Inferior parietal cortex (tissue), 1 donor: Measurements from ENCODE around the gene SLC39A6.
"Not testable (repeated sequence)": the region's sequence is repeated elsewhere in the genome, so short reads cannot be mapped to it uniquely, and the experiment has no call there.

Source experiments
- DNase-seq: peaks from one replicate; pipeline ENCODE4 v3.0.0-alpha.2; 2016; ENCODE audit errors: extremely low spot score

The SLC39A6 gene

GRCh38 chr18:36096955-36097354, 32.2 kb downstream of the SLC39A6 start:
- DNase-seq = no peak

GRCh38 chr18:36095936-36096519, 33.1 kb downstream of the SLC39A6 start:
- peak; percentile 70 for DNase-seq

- DNase-seq = no peak
Measured at GRCh38 chr18:36094431-36094830, 34.7 kb downstream of the SLC39A6 start.

DNA sequence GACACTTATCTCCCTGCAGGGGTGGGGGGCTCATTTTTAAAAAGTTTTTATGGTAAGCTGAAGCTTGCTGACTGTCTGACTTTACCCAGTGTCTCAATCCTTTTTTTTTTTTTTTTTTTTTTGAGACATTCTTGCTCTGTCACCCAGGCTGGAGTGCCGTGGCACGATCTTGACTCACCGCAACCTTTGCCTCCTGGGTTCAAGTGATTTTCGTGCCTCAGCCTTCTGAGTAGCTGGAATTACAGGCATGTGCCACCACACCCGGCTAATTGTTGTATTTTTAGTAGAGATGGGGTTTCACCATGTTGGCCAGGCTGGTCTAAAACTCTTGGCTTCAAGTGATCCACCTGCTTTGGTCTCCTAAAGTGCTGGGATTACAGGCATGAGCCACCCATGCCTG, 37.0 kb downstream of the SLC39A6 start:
- DNase-seq = not testable (repeated sequence)

- DNase-seq = no peak
Measured at GRCh38 chr18:36089001-36089400, 40.1 kb downstream of the SLC39A6 start.

DNA sequence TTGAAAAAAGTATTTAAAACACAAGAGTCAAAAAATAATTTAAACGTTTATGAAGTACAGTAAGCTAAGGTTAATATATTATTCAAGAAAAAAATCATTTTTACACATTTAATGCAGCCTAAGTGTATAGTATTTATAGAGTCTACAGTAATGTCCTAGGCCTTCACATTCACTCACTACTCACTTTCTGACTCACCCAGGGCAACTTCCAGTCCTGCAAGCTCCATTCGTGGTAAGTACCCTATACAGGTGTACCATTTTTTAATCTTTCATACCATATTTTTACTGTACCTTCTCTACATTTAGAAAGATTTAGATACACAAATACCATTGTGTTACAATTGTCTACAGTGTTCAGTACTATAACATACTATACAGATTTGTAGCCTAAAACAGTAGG, 40.9 kb downstream of the SLC39A6 start:
- no peak for DNase-seq

- DNase-seq = no peak
Measured at GRCh38 chr18:36086186-36086585, 43.0 kb downstream of the SLC39A6 start.

DNA sequence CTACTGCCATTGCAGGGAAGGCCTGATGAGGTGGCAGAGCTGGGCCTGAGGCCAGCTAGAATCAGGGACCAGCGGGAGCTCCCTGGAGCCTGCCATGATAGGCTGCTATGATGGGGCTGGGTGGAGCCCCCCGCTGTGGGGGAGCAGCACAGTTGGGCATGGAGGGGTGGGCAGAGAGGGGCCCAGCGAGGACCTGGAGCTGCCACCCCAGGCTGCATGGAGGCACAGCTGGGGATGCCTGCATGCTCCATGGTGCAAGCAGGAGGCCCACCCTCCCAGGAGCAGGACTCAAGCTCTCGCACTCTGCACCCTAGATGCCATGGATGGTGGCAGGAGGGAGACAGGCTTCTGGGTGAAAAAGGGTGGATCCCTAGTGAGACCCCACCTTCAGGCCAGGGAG, 43.9 kb downstream of the SLC39A6 start:
- no peak for DNase-seq

- DNase-seq = no peak
Measured at GRCh38 chr18:36083729-36084128, 45.4 kb downstream of the SLC39A6 start.

DNA sequence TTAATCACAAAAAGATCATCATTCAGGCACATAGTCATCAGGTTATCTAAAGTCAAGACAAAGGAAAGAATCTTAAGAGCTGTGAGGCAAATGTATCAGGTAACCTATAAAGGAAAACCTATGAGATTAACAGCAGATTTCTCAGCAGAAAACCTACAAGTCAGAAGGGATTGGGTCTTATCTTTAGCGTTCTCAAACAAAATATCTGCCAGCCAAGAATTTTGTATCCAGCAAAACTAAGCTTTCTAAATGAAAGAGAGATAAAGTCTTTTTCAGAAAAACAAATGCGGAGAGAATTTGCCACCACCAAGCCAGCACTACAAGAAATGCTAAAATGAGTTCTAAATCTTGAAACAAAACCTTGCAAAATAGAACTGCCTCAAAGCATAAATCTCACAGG, 48.0 kb downstream of the SLC39A6 start:
- DNase-seq = not testable (repeated sequence)

DNA sequence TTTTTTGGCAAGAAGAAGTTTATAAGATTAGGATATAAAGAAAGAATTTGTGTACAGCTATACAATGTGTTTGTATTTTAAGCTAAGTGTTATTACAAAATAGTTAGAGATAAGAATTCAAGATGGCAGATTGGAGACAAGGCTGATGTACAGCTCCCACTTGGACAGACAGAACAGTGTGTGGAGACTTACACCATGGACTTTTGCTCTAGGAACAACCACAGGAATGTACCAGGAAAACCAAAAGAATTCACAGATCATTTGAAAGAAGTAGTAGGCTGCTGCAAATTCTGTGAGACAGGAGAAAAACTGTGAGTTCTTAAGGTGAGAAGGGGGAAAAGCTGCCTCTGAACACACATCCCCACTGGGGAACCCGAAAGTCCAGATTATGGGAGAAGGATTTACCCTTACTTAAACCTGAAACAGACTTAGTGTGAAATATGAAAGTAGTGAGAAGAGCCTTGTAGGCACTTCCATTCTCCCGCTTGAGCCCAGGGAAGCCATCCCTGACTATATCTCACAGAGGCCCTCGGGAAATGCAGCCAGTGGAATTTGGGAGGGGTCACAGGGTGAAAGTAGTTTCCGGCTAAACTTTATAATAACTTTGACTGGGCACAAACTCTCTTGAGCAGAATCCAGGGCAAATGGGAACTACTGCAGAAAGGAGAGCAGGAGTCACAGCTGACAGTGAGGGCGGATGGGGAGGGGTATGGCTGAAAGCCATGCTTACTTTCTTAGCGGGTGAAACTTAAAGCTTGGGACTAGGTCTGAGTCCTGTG, 50.2 kb downstream of the SLC39A6 start:
- DNase-seq = no peak

DNA sequence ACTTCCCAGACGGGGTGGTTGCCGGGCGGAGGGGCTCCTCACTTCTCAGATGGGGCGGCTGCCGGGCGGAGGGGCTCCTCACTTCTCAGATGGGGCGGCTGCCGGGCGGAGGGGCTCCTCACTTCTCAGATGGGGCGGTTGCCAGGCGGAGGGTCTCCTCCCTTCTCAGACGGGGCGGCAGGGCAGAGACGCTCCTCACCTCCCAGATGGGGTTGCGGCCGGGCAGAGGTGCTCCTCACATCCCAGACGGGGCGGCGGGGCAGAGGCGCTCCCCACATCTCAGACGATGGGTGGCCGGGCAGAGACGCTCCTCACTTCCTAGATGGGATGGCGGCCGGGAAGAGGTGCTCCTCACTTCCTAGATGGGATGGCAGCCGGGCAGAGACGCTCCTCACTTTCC, 51.4 kb downstream of the SLC39A6 start:
- DNase-seq = not testable (repeated sequence)

DNA sequence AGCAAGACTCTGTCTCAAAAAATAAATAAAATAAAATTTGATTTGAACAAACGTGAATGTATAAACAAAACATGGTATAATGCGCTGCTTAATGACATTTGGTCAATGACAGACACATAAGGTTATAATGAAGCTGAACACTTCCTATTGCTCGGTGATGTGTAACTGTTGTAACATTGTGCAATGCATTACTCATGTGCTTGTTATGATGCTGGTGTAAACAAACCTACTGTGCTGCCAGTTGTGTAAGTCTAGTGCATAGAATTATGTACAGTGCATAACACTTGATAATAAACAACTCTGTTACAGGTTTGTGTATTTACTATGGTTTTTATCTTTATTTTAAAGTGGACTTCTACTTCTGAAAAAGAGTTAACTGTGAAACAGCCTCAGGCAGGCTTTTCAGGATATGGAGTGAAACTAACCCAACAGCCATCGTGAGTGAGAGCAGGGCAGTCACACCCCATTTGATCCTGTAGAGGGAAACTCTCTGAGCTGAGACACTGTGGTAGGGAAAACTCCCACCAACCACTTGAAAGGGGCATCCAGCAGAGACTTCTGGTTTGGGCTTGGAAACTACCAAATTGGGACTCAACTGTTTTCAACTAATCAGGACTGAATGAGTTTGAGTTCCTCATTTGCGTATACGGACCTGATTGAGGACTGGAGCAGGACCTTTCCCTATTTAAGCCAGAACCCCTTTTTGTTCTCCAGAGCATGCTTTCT, 53.1 kb downstream of the SLC39A6 start:
- no peak for DNase-seq

DNA sequence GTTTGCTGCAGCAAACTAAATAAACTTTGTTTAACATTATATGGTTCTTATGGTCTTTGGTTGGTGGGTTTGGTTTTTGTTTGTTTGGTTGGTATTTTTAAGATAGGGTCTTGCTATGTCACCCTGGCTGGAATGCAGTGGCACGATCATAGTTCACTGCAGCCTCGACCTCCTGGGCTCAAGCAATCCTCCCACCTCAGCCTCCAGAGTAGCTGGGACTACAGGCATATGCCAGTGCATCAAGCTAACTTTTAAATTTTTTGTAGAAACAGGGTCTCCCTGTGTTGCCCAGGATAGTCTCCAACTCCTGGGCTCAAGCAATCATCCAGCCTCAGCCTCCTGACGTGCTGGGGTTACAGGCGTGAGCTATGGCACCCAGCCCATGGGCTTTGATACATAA, 54.7 kb downstream of the SLC39A6 start:
- DNase-seq = no peak

DNA sequence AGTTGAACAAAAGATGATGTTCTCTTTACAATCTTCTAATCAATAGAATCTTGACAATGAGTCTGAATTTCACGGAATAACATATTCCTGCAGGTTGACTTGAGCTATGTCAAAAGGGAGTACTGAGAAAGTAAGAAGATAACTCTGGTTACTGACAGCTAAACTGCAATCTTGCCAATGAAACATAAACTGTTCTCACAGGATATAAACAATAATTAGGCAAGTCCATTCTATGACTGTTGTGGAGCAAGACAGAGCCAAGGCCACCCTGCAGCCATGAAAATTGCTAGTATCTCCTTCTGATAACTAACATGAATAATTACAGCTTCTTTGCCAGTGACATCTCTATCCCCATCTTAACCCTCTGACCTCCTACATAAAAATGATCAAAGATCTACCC, 55.5 kb downstream of the SLC39A6 start:
- no peak for DNase-seq

GRCh38 chr18:36072406-36072805, 56.7 kb downstream of the SLC39A6 start:
- not testable (repeated sequence) for DNase-seq

DNA sequence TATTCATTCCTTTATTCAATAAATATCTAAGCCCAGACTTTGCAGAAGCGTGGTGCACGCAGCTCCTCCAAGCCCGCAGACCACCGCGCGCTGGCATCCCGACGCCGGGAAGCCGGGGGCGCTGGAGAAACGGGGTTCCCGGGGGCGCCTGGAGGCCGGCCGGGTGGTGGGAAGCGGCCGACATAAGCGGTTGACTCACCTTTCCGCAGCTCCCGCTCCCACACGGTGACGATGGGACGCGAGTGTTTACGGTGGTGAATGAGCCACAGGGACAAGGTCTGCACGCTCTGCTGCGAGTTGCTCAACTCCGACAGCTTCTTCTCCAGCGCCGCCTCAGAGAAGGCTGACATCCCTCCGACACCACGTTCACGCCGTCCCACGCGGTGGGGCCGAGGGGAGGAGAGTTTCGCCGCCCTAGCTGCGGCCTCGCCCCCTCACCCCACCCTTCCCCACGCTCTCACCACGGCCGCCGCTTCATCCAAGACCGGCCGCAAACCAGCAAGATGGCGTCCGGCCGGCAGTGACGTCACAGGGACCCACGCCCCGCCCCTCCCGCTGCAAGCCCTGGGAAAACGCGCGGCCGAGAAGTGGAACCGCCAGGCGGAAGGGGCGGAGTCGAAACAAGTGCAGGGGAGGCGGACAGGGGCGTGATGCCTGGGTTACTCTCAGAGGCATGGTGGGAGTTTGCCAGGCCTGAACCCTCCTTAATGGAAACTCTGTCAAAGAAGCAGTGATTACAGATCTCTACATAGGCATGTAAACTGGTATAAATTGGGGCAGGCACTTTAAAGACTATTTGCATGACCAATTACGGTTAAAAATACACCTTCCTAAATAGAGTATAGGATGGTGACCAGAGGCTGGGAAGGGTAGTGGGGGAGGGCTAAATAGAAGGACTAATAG, 61.8 kb downstream of the SLC39A6 start, which contains the start of gene RPRD1A:
TSS of gene RPRD1A (minus strand) at position 505 of the 903 bp plus-strand sequence. CDS start at position 350, 155 bp downstream.
- DNase-seq = peak; percentile 95

GRCh38 chr18:36066686-36067054, 62.5 kb downstream of the SLC39A6 start:
- no peak for DNase-seq

GRCh38 chr18:36066001-36066400, 63.1 kb downstream of the SLC39A6 start:
- no peak for DNase-seq

GRCh38 chr18:36064809-36065079, 64.4 kb downstream of the SLC39A6 start:
- not testable (repeated sequence) for DNase-seq

- DNase-seq = no peak
Measured at GRCh38 chr18:36064027-36064808, 64.9 kb downstream of the SLC39A6 start.
